WTC11 (cell line): ENCODE data around the gene MAP4K3.

ENCODE experiments used
- E2F1 ChIP-seq: sonication (generic); formaldehyde crosslinking; IDR thresholded peaks from 2 replicates; pipeline ENCODE4 v1.8.0; 2022; ENCODE audit warnings: mild to moderate bottlenecking, missing genetic modification reagents
- MAX ChIP-seq: sonication (generic); formaldehyde crosslinking; IDR thresholded peaks from 2 replicates; pipeline ENCODE4 v1.8.0; 2022; ENCODE audit warnings: mild to moderate bottlenecking, missing genetic modification reagents
- NFYB ChIP-seq: sonication (generic); formaldehyde crosslinking; conservative IDR thresholded peaks from 2 replicates; pipeline ENCODE4 v1.8.0; 2022; ENCODE audit warnings: low read depth, missing genetic modification reagents
- NR1H2 ChIP-seq: sonication (generic); formaldehyde crosslinking; IDR thresholded peaks from 2 replicates; pipeline ENCODE4 v1.9.0; 2021; ENCODE audit warnings: mild to moderate bottlenecking, moderate library complexity, missing genetic modification reagents
- NR2C2 ChIP-seq: sonication (generic); formaldehyde crosslinking; IDR thresholded peaks from 2 replicates; pipeline ENCODE4 v1.8.0; 2022; ENCODE audit warnings: mild to moderate bottlenecking, missing genetic modification reagents
- PRDM15 ChIP-seq: sonication (generic); formaldehyde crosslinking; IDR thresholded peaks from 2 replicates; pipeline ENCODE4 v1.8.0; 2022; ENCODE audit warnings: missing genetic modification reagents
- TEAD4 ChIP-seq: sonication (generic); formaldehyde crosslinking; IDR thresholded peaks from 2 replicates; pipeline ENCODE4 v1.8.0; 2022; ENCODE audit warnings: mild to moderate bottlenecking, missing genetic modification reagents
- ZBTB43 ChIP-seq: sonication (generic); formaldehyde crosslinking; IDR thresholded peaks from 2 replicates; pipeline ENCODE4 v1.8.1; 2023; ENCODE audit warnings: mild to moderate bottlenecking, missing genetic modification reagents
- ZNF396 ChIP-seq: fragments of 250-450 bp; sonication (Bioruptor Pico); IDR thresholded peaks from 2 replicates; pipeline ENCODE4 v1.8.0; 2021; ENCODE audit warnings: mild to moderate bottlenecking, moderate library complexity, borderline replicate concordance
- ZNF423 ChIP-seq: fragments of 250-450 bp; sonication (Bioruptor Pico); IDR thresholded peaks from 2 replicates; pipeline ENCODE4 v2.1.2; 2022; ENCODE audit warnings: mild to moderate bottlenecking, moderate library complexity
- TF ChIP-seq, protein P1 (sequence below): fragments of 200-600 bp; IDR thresholded peaks from 2 replicates; pipeline ENCODE4 v1.8.0; 2022; ENCODE audit warnings: antibody characterized with exemption
- TF ChIP-seq, protein P2 (sequence below): sonication (generic); formaldehyde crosslinking; conservative IDR thresholded peaks from 2 replicates; pipeline ENCODE4 v1.8.1; 2022; ENCODE audit warnings: mild to moderate bottlenecking, missing genetic modification reagents
- TF ChIP-seq, protein P3 (sequence below): sonication (generic); formaldehyde crosslinking; IDR thresholded peaks from 2 replicates; pipeline ENCODE4 v1.8.0; 2023; ENCODE audit warnings: mild to moderate bottlenecking, missing genetic modification reagents

DNA sequence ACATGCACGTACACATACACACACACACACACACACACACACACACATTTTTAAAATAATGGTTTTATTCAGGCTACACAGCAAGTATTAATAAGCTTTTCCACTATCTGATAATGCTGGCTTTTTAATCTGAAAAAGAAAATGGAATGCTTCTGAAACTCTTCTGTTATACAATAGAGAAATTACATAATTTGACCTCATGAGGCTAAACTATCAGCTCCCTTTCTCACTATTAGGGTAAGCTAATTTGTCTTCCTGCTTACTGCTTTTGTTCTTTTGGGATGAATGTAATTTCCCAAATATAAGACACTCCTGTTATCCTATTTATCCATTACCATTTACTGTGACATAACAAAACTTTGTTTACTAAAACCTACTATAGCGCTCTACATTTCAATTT lies 41.8 kb downstream of the MAP4K3 start:
- TF ChIP-seq PRDM15 (CRISPR knock-in tag) (no peak), ZBTB43 (CRISPR knock-in tag) (no peak), MAX (no peak), TEAD4 (CRISPR knock-in tag) (no peak), NR1H2 (CRISPR knock-in tag) (no peak), NR2C2 (CRISPR knock-in tag) (no peak), ZNF423 (CRISPR knock-in tag) (no peak), E2F1 (CRISPR knock-in tag) (no peak), ZNF396 (CRISPR knock-in tag) (no peak), NFYB (CRISPR knock-in tag) (no peak)
- TF ChIP-seq, protein P1, sequence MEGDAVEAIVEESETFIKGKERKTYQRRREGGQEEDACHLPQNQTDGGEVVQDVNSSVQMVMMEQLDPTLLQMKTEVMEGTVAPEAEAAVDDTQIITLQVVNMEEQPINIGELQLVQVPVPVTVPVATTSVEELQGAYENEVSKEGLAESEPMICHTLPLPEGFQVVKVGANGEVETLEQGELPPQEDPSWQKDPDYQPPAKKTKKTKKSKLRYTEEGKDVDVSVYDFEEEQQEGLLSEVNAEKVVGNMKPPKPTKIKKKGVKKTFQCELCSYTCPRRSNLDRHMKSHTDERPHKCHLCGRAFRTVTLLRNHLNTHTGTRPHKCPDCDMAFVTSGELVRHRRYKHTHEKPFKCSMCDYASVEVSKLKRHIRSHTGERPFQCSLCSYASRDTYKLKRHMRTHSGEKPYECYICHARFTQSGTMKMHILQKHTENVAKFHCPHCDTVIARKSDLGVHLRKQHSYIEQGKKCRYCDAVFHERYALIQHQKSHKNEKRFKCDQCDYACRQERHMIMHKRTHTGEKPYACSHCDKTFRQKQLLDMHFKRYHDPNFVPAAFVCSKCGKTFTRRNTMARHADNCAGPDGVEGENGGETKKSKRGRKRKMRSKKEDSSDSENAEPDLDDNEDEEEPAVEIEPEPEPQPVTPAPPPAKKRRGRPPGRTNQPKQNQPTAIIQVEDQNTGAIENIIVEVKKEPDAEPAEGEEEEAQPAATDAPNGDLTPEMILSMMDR, result no peak
- TF ChIP-seq, protein P2, sequence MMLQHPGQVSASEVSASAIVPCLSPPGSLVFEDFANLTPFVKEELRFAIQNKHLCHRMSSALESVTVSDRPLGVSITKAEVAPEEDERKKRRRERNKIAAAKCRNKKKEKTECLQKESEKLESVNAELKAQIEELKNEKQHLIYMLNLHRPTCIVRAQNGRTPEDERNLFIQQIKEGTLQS (CRISPR knock-in tag), result no peak
- TF ChIP-seq, protein P3, sequence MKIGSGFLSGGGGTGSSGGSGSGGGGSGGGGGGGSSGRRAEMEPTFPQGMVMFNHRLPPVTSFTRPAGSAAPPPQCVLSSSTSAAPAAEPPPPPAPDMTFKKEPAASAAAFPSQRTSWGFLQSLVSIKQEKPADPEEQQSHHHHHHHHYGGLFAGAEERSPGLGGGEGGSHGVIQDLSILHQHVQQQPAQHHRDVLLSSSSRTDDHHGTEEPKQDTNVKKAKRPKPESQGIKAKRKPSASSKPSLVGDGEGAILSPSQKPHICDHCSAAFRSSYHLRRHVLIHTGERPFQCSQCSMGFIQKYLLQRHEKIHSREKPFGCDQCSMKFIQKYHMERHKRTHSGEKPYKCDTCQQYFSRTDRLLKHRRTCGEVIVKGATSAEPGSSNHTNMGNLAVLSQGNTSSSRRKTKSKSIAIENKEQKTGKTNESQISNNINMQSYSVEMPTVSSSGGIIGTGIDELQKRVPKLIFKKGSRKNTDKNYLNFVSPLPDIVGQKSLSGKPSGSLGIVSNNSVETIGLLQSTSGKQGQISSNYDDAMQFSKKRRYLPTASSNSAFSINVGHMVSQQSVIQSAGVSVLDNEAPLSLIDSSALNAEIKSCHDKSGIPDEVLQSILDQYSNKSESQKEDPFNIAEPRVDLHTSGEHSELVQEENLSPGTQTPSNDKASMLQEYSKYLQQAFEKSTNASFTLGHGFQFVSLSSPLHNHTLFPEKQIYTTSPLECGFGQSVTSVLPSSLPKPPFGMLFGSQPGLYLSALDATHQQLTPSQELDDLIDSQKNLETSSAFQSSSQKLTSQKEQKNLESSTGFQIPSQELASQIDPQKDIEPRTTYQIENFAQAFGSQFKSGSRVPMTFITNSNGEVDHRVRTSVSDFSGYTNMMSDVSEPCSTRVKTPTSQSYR (CRISPR knock-in tag), result no peak
